Activated CD8-positive, alpha-beta memory T cell treated with anti-CD3 and anti-CD28 coated beads for 4 hours (primary cell): ENCODE measurements around the gene SIX3.

Experiments used
- DNase-seq, 2 donors: peaks; one replicate each; pipeline ENCODE4 v3.0.0-alpha.2; 2020; ENCODE audit warnings: low read depth in 2 of 2

The SIX3 gene

GRCh38 chr2:44931198-44931780 lies 10.2 kb upstream of the SIX3 start:
- no peak for DNase-seq

- no peak for DNase-seq
Observed at GRCh38 chr2:44932079-44932478, 9.4 kb upstream of the SIX3 start.

- DNase-seq = no peak
Observed at GRCh38 chr2:44932564-44933392, 8.7 kb upstream of the SIX3 start.

- DNase-seq = no peak
Observed at GRCh38 chr2:44933434-44933951, 8.0 kb upstream of the SIX3 start.

GRCh38 chr2:44934038-44934982 lies 7.2 kb upstream of the SIX3 start:
- no peak for DNase-seq

- no peak for DNase-seq
Observed at GRCh38 chr2:44934983-44935728, 6.3 kb upstream of the SIX3 start.

DNA sequence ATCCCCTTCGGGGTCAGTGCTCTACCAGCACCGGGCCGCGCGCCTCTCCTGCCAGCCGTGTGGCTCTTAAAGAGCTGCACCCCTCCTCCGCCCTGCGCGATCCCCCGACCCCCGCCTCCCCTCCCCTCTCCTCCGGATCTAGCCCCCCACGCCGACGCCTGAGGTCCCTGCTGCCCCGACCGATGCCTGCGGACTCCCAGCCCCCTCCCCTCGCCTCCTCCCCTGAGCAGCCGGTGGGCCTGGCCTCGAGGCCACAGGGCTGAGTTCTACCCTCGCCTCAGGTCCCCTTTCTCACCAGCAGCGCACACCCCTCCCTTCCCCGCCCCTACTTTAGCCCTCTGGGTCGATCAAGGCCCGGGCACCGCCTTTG lies 5.8 kb upstream of the SIX3 start:
- no peak for DNase-seq

DNA sequence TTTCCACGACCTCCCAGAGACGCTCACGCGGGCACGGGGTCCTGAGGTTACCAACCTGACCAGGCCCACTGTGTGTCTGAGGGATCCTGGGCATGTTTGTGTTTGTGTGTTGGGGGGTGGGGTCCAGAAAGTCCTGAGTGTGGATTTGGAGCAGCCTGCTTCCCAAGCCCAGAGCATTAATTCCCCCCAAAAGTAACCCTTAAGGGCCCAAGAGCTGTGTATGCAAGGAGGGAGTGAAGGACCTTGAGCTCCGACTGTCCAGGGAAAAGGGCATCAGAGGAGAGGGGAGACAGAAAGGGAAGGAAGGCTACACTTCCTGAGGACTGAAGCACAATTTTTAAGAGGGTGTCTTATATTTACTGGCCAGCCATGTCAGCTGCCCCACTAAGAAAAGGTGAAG lies 5.2 kb upstream of the SIX3 start:
- DNase-seq = no peak

- no peak for DNase-seq
Observed at GRCh38 chr2:44936715-44937687, 4.5 kb upstream of the SIX3 start.

GRCh38 chr2:44937688-44938240 lies 3.7 kb upstream of the SIX3 start:
- no peak for DNase-seq

DNA sequence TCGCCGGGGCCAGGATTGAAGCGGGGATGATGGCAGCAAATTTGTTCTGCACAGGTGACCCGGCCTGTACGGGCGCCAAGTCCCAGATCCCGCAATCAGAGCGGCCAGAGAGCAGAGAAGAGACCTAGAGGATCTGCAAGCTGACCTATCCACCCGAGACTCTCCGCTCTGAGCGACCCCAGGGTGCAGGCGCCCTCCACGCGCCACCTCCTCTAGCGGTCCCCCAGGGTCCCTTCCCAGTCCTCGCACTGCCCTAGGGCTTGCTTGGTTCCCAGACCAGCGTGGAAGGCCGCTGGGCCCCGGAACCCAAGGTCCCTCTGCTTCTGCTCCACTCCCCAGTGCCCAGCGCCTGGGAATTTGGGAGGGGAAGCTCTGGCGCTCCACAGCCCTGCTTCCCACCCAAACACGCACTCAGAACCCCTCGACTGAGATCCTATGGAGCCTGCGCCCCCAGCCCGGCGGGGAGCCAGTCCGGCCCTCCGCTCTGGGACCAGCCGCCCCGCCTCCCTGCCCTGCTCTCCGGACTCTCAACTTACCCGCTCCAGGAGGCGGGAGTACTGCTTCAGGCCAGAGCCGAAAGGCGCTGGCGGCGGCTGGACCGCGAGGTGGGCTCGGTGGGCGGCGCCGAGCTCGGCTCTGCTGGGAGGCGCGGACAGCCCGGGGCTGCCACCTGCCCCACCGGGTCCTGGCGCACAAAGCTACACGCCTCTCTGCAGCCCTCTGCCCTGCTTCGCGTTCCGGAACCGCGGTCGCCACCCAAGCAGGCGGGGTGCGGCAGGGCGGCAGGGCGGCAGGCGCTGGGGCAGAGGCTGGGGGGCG lies 3.0 kb upstream of the SIX3 start:
- DNase-seq = no peak

- DNase-seq = no peak
Observed at GRCh38 chr2:44939106-44940048, 2.1 kb upstream of the SIX3 start.

- no peak for DNase-seq
Observed at GRCh38 chr2:44940049-44940494, 1.4 kb upstream of the SIX3 start.

GRCh38 chr2:44940732-44941464 lies 604 bp upstream of the SIX3 start:
- DNase-seq = no peak

DNA sequence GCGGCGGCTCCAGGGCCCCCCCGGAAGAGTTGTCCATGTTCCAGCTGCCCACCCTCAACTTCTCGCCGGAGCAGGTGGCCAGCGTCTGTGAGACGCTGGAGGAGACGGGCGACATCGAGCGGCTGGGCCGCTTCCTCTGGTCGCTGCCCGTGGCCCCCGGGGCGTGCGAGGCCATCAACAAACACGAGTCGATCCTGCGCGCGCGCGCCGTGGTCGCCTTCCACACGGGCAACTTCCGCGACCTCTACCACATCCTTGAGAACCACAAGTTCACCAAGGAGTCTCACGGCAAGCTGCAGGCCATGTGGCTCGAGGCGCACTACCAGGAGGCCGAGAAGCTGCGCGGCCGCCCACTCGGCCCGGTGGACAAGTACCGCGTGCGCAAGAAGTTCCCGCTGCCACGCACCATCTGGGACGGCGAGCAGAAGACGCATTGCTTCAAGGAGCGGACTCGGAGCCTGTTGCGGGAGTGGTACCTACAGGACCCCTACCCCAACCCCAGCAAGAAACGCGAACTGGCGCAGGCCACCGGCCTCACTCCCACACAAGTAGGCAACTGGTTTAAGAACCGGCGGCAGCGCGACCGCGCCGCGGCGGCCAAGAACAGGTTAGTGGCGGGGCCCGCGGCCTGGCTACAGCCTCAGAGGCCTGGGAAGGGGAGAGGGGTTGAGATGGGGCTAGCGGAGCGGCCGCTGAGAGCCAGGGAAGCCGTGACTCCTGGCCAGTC lies 965 bp downstream of the SIX3 start:
- no peak for DNase-seq

GRCh38 chr2:44943031-44943692 lies 1.7 kb downstream of the SIX3 start:
- DNase-seq = no peak
